GM12864 (cell line): ENCODE data around the gene TEX261.

Source experiments
- DNase-seq: peaks from one replicate; pipeline ENCODE4 v3.0.0-alpha.2; 2011; ENCODE audit warnings: low read depth
- H3K4me3 ChIP-seq: 2 replicates; pipeline ENCODE4 v1.5.1; 2011; ENCODE audit warnings: mild to moderate bottlenecking, low read depth, low read length, control low read depth
- CTCF ChIP-seq: IDR thresholded peaks from 2 replicates; pipeline ENCODE4 v1.5.1; 2011; ENCODE audit warnings: low read depth, mild to moderate bottlenecking, moderate library complexity, low read length, control low read depth, inconsistent platforms; ENCODE audit errors: missing control alignments

Gene TEX261

GRCh38 chr2:70937866-70938585 is 56.6 kb downstream of the TEX261 start:
- TF ChIP-seq CTCF: no peak
- DNase-seq: no peak
- H3K4me3 ChIP-seq: no peak overlapping the region

- TF ChIP-seq CTCF: no peak
- no peak overlapping the region for H3K4me3 ChIP-seq
- no peak for DNase-seq
Observed at GRCh38 chr2:70936979-70937811, 57.5 kb downstream of the TEX261 start.

GRCh38 chr2:70936165-70936978 is 58.3 kb downstream of the TEX261 start:
- TF ChIP-seq CTCF: no peak
- DNase-seq: no peak
- no peak overlapping the region for H3K4me3 ChIP-seq
